Measurements from ENCODE around the gene TMEM218. TPM values are rescaled to one million over a fixed set of nuclear protein-coding genes. Genes with fewer than 3 reads are reported as not detected.
"Not testable (repeated sequence)": the region's sequence is repeated elsewhere in the genome, so short reads cannot be mapped to it uniquely, and the experiment has no call there.

TMEM218 gene
- total and polyA plus RNA-seq, 8 donors = 0.87 to 21.1 (median 14.9) TPM

DNA sequence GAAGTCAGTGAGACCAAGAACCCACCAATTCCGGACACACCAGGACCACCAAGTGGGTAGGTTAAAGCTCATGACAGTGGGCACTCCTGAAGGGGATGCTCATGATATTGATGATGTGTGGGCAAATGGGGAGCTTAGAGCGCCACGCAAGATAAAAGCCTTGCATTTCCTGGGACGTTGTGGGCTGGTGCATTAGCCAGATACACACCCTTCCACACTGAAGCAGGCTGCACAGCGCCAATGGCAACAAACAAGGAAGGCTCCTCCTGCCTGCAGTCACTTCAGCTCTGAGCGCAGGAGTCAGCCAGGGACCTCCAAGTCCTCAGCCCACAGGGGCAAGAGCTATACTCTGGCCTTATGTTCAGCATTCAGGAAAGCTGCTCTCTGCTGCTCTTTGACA, 20.6 kb downstream of the TMEM218 start:
- WGBS, 5 donors = 74 to 83% (median 77%) methylated on average over 5 to 6 of the region's 6 CpGs
- intact Hi-C loops (cut with DNase I; ENCODE audit: low total_unique reads) = no loop called here
- TF ChIP-seq EP300 (IDR thresholded peaks at IDR 0.05) (no peak), POLR2AphosphoS5 (IDR thresholded peaks at IDR 0.05) (no peak), POLR2A (IDR thresholded peaks at IDR 0.05) (no peak)
- TF ChIP-seq, protein P1, sequence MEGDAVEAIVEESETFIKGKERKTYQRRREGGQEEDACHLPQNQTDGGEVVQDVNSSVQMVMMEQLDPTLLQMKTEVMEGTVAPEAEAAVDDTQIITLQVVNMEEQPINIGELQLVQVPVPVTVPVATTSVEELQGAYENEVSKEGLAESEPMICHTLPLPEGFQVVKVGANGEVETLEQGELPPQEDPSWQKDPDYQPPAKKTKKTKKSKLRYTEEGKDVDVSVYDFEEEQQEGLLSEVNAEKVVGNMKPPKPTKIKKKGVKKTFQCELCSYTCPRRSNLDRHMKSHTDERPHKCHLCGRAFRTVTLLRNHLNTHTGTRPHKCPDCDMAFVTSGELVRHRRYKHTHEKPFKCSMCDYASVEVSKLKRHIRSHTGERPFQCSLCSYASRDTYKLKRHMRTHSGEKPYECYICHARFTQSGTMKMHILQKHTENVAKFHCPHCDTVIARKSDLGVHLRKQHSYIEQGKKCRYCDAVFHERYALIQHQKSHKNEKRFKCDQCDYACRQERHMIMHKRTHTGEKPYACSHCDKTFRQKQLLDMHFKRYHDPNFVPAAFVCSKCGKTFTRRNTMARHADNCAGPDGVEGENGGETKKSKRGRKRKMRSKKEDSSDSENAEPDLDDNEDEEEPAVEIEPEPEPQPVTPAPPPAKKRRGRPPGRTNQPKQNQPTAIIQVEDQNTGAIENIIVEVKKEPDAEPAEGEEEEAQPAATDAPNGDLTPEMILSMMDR (IDR thresholded peaks at IDR 0.05) = no peak

DNA sequence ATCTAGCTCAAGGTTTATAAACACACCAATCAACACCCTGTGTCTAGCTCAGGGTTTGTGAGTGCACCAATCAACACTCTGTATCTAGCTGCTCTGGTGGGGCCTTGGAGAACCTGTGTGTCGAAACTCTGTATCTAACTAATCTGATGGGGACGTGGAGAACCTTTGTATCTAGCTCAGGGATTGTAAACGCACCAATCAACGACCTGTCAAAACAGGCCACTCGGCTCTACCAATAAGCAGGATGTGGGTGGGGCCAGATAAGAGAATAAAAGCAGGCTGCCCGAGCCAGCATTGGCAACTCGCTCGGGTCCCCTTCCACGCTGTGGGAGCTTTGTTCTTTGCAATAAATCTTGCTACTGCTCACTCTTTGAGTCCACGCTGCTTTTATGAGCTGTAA, 21.3 kb downstream of the TMEM218 start:
- WGBS, 5 donors = 51 to 67% (median 60%) methylated on average over 10 of the region's 10 CpGs
- H3K4me3 ChIP-seq; H3K36me3 ChIP-seq; H3K4me1 ChIP-seq; H3K9me3 ChIP-seq; intact Hi-C loops (cut with DNase I; ENCODE audit: low total_unique reads); DNase-seq; H3K27me3 ChIP-seq; H3K27ac ChIP-seq: not testable (repeated sequence)

More for the DNA sequence above, 20.6 kb downstream of the TMEM218 start:
- DNase-seq = no peak
- Histone ChIP-seq H3K9me3 (no peaks in the 10 kb centered on the region), H3K4me1 (peaks cover 0 to 6% (median 0%) of the 10 kb centered on the region in 4 donors), H3K36me3 (peaks cover 0 to 17% (median 10%) of the 10 kb centered on the region in 4 donors), H3K27ac (no peak overlapping the region), H3K27me3 (no peaks in the 10 kb centered on the region), H3K4me3 (no peak overlapping the region)

DNA sequence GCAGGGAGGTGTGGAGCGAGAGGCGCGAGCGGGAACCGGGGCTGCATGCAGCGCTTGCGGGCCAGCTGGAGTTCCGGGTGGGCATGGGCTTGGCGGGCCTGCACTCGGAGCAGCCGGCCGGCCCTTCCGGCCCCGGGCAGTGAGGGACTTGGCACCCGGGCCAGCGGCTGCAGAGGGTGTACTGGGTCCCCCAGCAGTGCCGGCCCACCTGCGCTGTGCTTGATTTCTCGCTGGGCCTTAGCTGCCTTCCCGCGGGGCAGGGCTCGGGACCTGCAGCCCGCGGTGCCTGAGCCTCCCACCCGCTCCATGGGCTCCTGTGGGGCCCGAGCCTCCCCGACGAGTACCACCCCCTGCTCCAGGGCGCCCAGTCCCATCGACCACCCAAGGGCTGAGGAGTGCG, 21.9 kb downstream of the TMEM218 start:
- H3K27ac ChIP-seq; H3K36me3 ChIP-seq; H3K4me3 ChIP-seq; H3K27me3 ChIP-seq; intact Hi-C loops (cut with DNase I; ENCODE audit: low total_unique reads); H3K9me3 ChIP-seq; H3K4me1 ChIP-seq; DNase-seq: not testable (repeated sequence)
- 89 to 96% (median 94%) methylated on average over 7 to 31 of the region's 31 CpGs for WGBS, 5 donors

DNA sequence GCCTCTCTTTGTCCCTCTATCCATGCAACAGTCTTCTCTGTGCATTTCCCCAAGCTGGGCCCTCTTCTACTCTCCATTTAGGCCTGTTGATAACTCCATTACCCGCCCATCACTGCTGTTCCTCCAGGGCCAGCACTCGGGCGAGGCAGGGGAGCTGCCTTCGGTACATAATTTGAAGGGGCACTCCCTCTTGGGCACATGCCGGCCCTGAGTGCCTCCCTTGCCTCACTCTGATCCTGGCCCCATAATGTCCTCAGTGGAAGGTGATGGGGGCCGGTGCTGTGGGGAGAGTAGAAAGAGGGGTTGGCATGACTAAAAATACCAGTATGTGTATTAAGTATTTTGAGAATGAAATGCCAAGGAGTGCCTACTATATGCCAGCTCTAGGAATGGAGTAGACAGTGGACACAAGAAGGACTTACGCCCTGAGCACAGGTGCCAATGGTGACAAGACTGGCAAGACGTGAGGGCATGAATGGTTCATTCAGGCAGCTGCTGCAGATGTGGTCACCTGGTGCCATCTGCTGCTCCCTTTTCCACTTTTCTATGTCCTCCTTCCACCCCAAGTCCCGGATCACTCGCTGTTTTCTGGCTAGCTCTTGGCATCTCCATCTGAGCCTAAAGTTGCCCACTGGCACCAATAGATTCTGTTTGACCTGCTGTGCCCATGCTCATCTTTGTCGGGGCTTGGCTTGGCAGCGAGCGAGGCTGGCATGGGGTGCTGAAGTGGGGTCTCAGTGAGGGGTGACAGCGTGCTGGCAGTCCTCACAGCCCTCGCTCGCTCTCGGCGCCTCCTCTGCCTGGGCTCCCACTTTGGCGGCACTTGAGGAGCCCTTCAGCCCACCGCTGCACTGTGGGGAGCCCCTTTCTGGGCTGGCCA, 22.6 kb downstream of the TMEM218 start:
- H3K4me1 ChIP-seq = peaks cover 0 to 6% (median 0%) of the 10 kb centered on the region in 4 donors
- H3K9me3 ChIP-seq = no peaks in the 10 kb centered on the region
- H3K4me3 ChIP-seq = no peak overlapping the region
- intact Hi-C loops (cut with DNase I; ENCODE audit: low total_unique reads) = no loop called here
- H3K27ac ChIP-seq = no peak overlapping the region
- TF ChIP-seq POLR2AphosphoS5 (IDR thresholded peaks at IDR 0.05) (no peak), EP300 (IDR thresholded peaks at IDR 0.05) (no peak), POLR2A (IDR thresholded peaks at IDR 0.05) (no peak)
- TF ChIP-seq, protein P1 (IDR thresholded peaks at IDR 0.05) = no peak
- 73 to 81% (median 77%) methylated on average over 14 to 20 of the region's 20 CpGs for WGBS, 5 donors
- DNase-seq = no peak
- H3K36me3 ChIP-seq = peaks cover 0 to 2% (median 0%) of the 10 kb centered on the region in 4 donors
- H3K27me3 ChIP-seq = peaks cover 0 to 6% (median 0%) of the 10 kb centered on the region in 3 donors

DNA sequence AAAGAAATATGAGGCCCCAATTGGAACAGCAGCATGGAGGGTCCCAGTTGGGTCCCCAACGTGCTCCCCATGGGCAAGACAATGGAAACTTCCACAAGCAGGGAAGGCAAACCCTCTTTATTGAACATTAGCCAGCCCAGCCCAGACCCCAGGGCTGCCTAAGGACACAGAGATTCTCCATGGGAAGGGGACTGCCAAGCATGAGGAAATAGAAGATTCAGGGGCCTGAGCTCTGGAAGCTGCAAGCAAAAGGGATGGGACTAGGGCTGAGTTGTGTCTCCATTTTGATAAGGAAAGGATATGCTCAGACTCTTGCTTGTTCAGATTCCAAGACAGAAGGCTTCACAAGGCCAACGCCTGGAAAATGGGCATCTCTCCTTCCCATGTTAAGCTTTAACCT, 23.3 kb downstream of the TMEM218 start:
- Histone ChIP-seq H3K4me3 (no peak overlapping the region), H3K27ac (no peak overlapping the region), H3K9me3 (no peaks in the 10 kb centered on the region), H3K27me3 (peaks cover 0 to 6% (median 0%) of the 10 kb centered on the region in 3 donors), H3K4me1 (peaks cover 0 to 6% (median 0%) of the 10 kb centered on the region in 4 donors), H3K36me3 (no peaks in the 10 kb centered on the region)
- TF ChIP-seq POLR2A (IDR thresholded peaks at IDR 0.05) (no peak), EP300 (IDR thresholded peaks at IDR 0.05) (no peak), POLR2AphosphoS5 (IDR thresholded peaks at IDR 0.05) (no peak)
- TF ChIP-seq, protein P1 (IDR thresholded peaks at IDR 0.05) = no peak
- no peak for DNase-seq
- WGBS, 5 donors = 72 to 87% (median 81%) methylated on average over 2 of the region's 2 CpGs
- intact Hi-C loops (cut with DNase I; ENCODE audit: low total_unique reads) = no loop called here

Data from stomach (tissue), 9 donors.